ENCODE measurements around the gene CCDC187. TPM values are rescaled to one million over a fixed set of nuclear protein-coding genes. Genes with fewer than 3 reads are reported as not detected.

Gene CCDC187
- total RNA-seq, 1 experiment from 2014 or later, result 0.04 TPM

DNA sequence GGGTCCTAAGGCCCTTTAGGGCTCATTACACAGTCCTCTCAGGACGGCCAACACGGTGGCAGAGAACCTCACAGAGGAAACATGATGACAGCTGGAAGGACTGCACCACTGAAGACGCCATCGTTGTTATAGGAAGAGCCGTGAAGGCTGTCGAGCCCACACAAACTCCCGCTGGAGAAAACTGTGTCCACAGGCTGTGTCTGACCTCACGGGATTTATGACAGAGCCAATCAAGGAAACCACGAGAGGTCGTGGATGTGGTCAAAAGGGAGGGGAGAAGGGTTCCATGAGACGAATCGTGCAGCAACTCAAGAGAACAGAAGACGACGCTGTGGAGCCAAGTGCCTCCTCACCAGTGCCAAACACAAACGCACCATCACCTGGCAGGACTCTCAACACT, 70.5 kb downstream of the CCDC187 start (continued):
- TF ChIP-seq, protein P1, sequence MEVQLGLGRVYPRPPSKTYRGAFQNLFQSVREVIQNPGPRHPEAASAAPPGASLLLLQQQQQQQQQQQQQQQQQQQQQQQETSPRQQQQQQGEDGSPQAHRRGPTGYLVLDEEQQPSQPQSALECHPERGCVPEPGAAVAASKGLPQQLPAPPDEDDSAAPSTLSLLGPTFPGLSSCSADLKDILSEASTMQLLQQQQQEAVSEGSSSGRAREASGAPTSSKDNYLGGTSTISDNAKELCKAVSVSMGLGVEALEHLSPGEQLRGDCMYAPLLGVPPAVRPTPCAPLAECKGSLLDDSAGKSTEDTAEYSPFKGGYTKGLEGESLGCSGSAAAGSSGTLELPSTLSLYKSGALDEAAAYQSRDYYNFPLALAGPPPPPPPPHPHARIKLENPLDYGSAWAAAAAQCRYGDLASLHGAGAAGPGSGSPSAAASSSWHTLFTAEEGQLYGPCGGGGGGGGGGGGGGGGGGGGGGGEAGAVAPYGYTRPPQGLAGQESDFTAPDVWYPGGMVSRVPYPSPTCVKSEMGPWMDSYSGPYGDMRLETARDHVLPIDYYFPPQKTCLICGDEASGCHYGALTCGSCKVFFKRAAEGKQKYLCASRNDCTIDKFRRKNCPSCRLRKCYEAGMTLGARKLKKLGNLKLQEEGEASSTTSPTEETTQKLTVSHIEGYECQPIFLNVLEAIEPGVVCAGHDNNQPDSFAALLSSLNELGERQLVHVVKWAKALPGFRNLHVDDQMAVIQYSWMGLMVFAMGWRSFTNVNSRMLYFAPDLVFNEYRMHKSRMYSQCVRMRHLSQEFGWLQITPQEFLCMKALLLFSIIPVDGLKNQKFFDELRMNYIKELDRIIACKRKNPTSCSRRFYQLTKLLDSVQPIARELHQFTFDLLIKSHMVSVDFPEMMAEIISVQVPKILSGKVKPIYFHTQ (CRISPR knock-in tag; IDR thresholded peaks at IDR 0.05), result no peak
- TF ChIP-seq, protein P2, sequence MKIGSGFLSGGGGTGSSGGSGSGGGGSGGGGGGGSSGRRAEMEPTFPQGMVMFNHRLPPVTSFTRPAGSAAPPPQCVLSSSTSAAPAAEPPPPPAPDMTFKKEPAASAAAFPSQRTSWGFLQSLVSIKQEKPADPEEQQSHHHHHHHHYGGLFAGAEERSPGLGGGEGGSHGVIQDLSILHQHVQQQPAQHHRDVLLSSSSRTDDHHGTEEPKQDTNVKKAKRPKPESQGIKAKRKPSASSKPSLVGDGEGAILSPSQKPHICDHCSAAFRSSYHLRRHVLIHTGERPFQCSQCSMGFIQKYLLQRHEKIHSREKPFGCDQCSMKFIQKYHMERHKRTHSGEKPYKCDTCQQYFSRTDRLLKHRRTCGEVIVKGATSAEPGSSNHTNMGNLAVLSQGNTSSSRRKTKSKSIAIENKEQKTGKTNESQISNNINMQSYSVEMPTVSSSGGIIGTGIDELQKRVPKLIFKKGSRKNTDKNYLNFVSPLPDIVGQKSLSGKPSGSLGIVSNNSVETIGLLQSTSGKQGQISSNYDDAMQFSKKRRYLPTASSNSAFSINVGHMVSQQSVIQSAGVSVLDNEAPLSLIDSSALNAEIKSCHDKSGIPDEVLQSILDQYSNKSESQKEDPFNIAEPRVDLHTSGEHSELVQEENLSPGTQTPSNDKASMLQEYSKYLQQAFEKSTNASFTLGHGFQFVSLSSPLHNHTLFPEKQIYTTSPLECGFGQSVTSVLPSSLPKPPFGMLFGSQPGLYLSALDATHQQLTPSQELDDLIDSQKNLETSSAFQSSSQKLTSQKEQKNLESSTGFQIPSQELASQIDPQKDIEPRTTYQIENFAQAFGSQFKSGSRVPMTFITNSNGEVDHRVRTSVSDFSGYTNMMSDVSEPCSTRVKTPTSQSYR (CRISPR knock-in tag; IDR thresholded peaks at IDR 0.05), result no peak

DNA sequence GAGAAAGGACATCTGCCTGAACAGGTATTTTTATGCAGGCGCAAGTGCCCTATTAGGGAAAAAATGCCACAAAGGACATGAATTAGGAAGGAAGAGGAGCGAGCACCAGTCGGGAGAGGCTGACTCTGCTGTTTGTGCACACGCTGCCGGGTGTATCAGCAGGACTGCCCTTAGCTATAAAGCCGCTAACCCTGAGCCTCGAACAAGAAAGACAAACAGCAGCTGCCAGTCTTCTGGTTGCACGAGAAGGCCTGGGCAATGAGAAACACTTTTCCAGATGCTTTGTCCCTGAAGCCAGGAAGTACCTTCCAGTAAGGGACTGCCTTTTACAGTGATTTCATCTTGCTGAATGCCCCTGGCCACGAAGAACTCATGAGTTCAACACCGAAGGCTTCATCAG, 70.9 kb downstream of the CCDC187 start:
- DNase-seq (ENCODE audit: low spot score) (no peak), ATAC-seq (no peak)
- peaks cover 4% of the 10 kb centered on the region; the same call in 1 of the 2 replicates for H3K4me1 Mint-ChIP-seq
- H3K27me3 Mint-ChIP-seq (ENCODE audit: low read depth), result no peaks in the 10 kb centered on the region
- no peak overlapping the region for H3K4me3 Mint-ChIP-seq
- no peaks in the 10 kb centered on the region for H3K9me3 Mint-ChIP-seq
- POLR2A ChIA-PET, result no interaction called here
- TF ChIP-seq, protein P3, sequence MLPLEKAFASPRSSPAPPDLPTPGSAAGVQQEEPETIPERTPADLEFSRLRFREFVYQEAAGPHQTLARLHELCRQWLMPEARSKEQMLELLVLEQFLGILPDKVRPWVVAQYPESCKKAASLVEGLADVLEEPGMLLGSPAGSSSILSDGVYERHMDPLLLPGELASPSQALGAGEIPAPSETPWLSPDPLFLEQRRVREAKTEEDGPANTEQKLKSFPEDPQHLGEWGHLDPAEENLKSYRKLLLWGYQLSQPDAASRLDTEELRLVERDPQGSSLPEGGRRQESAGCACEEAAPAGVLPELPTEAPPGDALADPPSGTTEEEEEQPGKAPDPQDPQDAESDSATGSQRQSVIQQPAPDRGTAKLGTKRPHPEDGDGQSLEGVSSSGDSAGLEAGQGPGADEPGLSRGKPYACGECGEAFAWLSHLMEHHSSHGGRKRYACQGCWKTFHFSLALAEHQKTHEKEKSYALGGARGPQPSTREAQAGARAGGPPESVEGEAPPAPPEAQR (CRISPR knock-in tag; IDR thresholded peaks at IDR 0.05), result no peak
- TF ChIP-seq, protein P4, sequence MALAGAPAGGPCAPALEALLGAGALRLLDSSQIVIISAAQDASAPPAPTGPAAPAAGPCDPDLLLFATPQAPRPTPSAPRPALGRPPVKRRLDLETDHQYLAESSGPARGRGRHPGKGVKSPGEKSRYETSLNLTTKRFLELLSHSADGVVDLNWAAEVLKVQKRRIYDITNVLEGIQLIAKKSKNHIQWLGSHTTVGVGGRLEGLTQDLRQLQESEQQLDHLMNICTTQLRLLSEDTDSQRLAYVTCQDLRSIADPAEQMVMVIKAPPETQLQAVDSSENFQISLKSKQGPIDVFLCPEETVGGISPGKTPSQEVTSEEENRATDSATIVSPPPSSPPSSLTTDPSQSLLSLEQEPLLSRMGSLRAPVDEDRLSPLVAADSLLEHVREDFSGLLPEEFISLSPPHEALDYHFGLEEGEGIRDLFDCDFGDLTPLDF (CRISPR knock-in tag; IDR thresholded peaks at IDR 0.05), result no peak
- TF ChIP-seq NFYB (CRISPR knock-in tag; conservative IDR thresholded peaks at IDR 0.05; ENCODE audit: low read depth) (no peak), NR2C2 (CRISPR knock-in tag; IDR thresholded peaks at IDR 0.05) (no peak), TEAD4 (CRISPR knock-in tag; IDR thresholded peaks at IDR 0.05) (no peak), SMAD3 (CRISPR knock-in tag; IDR thresholded peaks at IDR 0.05; ENCODE audit: borderline replicate concordance) (no peak), ZNF232 (CRISPR knock-in tag; IDR thresholded peaks at IDR 0.05) (no peak), JAZF1 (CRISPR knock-in tag; IDR thresholded peaks at IDR 0.05) (no peak), ZNF121 (CRISPR knock-in tag; IDR thresholded peaks at IDR 0.05) (no peak), ETV6 (CRISPR knock-in tag; IDR thresholded peaks at IDR 0.05) (no peak), MXD4 (CRISPR knock-in tag; IDR thresholded peaks at IDR 0.05; ENCODE audit: borderline replicate concordance) (no peak), GABPB1 (CRISPR knock-in tag; IDR thresholded peaks at IDR 0.05) (no peak), CBFB (CRISPR knock-in tag; IDR thresholded peaks at IDR 0.05; ENCODE audit: low read depth) (no peak), NFE2L1 (CRISPR knock-in tag; IDR thresholded peaks at IDR 0.05) (no peak), KAT7 (CRISPR knock-in tag; IDR thresholded peaks at IDR 0.05; ENCODE audit: borderline replicate concordance) (no peak)
- TF ChIP-seq, protein P5, sequence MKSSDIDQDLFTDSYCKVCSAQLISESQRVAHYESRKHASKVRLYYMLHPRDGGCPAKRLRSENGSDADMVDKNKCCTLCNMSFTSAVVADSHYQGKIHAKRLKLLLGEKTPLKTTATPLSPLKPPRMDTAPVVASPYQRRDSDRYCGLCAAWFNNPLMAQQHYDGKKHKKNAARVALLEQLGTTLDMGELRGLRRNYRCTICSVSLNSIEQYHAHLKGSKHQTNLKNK (CRISPR knock-in tag; IDR thresholded peaks at IDR 0.05), result no peak
- TF ChIP-seq, protein P1 (CRISPR knock-in tag; IDR thresholded peaks at IDR 0.05), result no peak
- peaks cover 10% of the 10 kb centered on the region for H3K36me3 Mint-ChIP-seq
- peak overlapping the region; percentile 91 for H3K27ac Mint-ChIP-seq
- CTCF ChIA-PET, result interaction anchor here (0.6 kb wide), 1 partner anchor 617 kb away, joined by 5 read pairs; no protein-coding TSS in a partner anchor
